K562 (cell line): ENCODE measurements around the gene OXNAD1. TPM values are rescaled to one million over a fixed set of nuclear protein-coding genes. Genes with fewer than 3 reads are reported as not detected.
A peak's percentile ranks its signal among the peaks of the same experiment; 100 is the strongest.

Experiments
- ATAC-seq: fragments of 200-7000 bp; cut with Tn5 transposase; 3 replicates; pipeline ENCODE4 v1.9.1; 2020; ENCODE audit warnings: moderate library complexity
- BruUV-seq: library from RNA; stranded (reverse); fragments of 400-500 nt; replicated peaks from 2 replicates; lab custom pipeline; 2021; lab: Mats Ljungman, UMichigan
- CTCF ChIA-PET: fragments of 300-600 bp; formaldehyde crosslinking; extraction: SDS; loops from one replicate; lab custom pipeline; 2021; ENCODE audit warnings: low intra/inter-chr PET ratio; lab: Yijun Ruan, JAX
- POLR2A ChIA-PET: fragments of 300-600, 350-650 bp; sonication (Branson Sonifier 250); formaldehyde crosslinking; extraction: SDS; loops from one replicate; lab custom pipeline; 2021; ENCODE audit warnings: antibody characterized with exemption, inconsistent platforms; lab: Yijun Ruan, JAX
- DNase-seq, 4 experiments: peaks; one replicate each; pipeline versions ENCODE4 v3.0.0 to v3.0.0-alpha.2; 2011 to 2018; ENCODE audit warnings: low spot score in 3 of 4, mixed read lengths in 3 of 4; ENCODE audit errors: extremely low read depth in 1 of 4
- FAIRE-seq: peaks from 2 replicates; lab custom pipeline; 2011; peaks lifted over from hg19 to GRCh38; lab: Jason Lieb, UNC
- H2AFZ ChIP-seq: 2 replicates; pipeline ENCODE4 v1.6.0; 2011; ENCODE audit warnings: low read depth, low read length, control low read depth, inconsistent platforms
- H3K27ac ChIP-seq: fragments of 200-600 bp; 3 replicates; pipeline ENCODE4 v1.8.0; 2011; ENCODE audit warnings: low read depth, mild to moderate bottlenecking, control low read depth, inconsistent platforms, low read length, moderate library complexity, mixed read lengths; ENCODE audit errors: extremely low read depth
- H3K27me3 ChIP-seq, 2 experiments: fragments of 300-600 bp in 1 of 2; 2 replicates in 1 of 2; 3 replicates in 1 of 2; pipeline versions ENCODE4 v1.6.0 to v1.8.0; 2011; ENCODE audit warnings: inconsistent platforms in 2 of 2, low read length in 2 of 2, mild to moderate bottlenecking in 1 of 2, mixed read lengths in 1 of 2, moderate library complexity in 1 of 2; ENCODE audit not compliant: control insufficient read depth in 2 of 2, insufficient read depth in 2 of 2
- H3K36me3 ChIP-seq: fragments of 300-600 bp; 3 replicates; pipeline ENCODE4 v1.8.0; 2011; ENCODE audit warnings: mild to moderate bottlenecking, low read length, inconsistent platforms; ENCODE audit not compliant: control insufficient read depth, insufficient read depth
- H3K4me1 ChIP-seq, 2 experiments: fragments of 200-600 bp in 1 of 2; replicated peaks in 1 of 2; 2 replicates in 1 of 2; 3 replicates in 1 of 2; pipeline versions ENCODE4 v1.5.1 to v1.8.0; 2011; ENCODE audit warnings: inconsistent platforms in 2 of 2, low read length in 2 of 2, mild to moderate bottlenecking in 1 of 2, mixed read lengths in 1 of 2, moderate library complexity in 1 of 2; ENCODE audit not compliant: control insufficient read depth in 2 of 2, insufficient read depth in 2 of 2
- H3K4me2 ChIP-seq: 2 replicates; pipeline ENCODE4 v1.6.1; 2011; ENCODE audit warnings: low read length, control low read depth, inconsistent platforms, mixed read lengths; ENCODE audit not compliant: insufficient read depth
- H3K4me3 ChIP-seq: fragments of 200-600 bp; sonication (generic), shearing (Covaris generic); 2 replicates; pipeline ENCODE4 v1.5.1; 2016; ENCODE audit warnings: control low read depth, inconsistent platforms
- H3K79me2 ChIP-seq: fragments of 200-600 bp; 3 replicates; pipeline ENCODE4 v1.8.0; 2011; ENCODE audit warnings: low read length, inconsistent platforms; ENCODE audit not compliant: control insufficient read depth, insufficient read depth
- H3K9ac ChIP-seq, 2 experiments: 2 replicates each; pipeline versions ENCODE4 v1.6.0 to v1.6.1; 2011; ENCODE audit warnings: low read depth in 2 of 2, low read length in 2 of 2, control low read depth in 1 of 2, inconsistent platforms in 1 of 2, mild to moderate bottlenecking in 1 of 2, mixed read lengths in 1 of 2; ENCODE audit not compliant: insufficient read depth in 1 of 2
- H3K9me1 ChIP-seq: one replicate; pipeline ENCODE4 v1.6.0; 2011; ENCODE audit warnings: inconsistent platforms, mild to moderate bottlenecking, low read length, moderate library complexity; ENCODE audit not compliant: control insufficient read depth, insufficient read depth
- H3K9me3 ChIP-seq: replicated peaks from 2 replicates; pipeline ENCODE4 v1.5.1; 2011; ENCODE audit warnings: low read depth, low read length, inconsistent platforms; ENCODE audit not compliant: control insufficient read depth, insufficient read depth
- H4K20me1 ChIP-seq: replicated peaks from 2 replicates; pipeline ENCODE4 v1.6.1; 2011; ENCODE audit warnings: low read length, inconsistent platforms, mixed read lengths; ENCODE audit not compliant: control insufficient read depth, insufficient read depth
- ATF4 ChIP-seq: fragments of 450-650 bp; formaldehyde crosslinking; IDR thresholded peaks from 2 replicates; pipeline ENCODE4 v1.4.0; 2022; ENCODE audit warnings: mild to moderate bottlenecking, moderate library complexity
- CBFA2T3 ChIP-seq: fragments of 450-650 bp; IDR thresholded peaks from 2 replicates; pipeline ENCODE4 v1.6.1; 2017
- ELF2 ChIP-seq: fragments of 250-450 bp; sonication (Bioruptor Pico); IDR thresholded peaks from 2 replicates; pipeline ENCODE4 v1.5.0; 2021; ENCODE audit warnings: mild to moderate bottlenecking
- GMEB1 ChIP-seq: fragments of 250-450 bp; sonication (Bioruptor Pico); IDR thresholded peaks from 2 replicates; pipeline ENCODE4 v1.4.0; 2020; ENCODE audit warnings: mild to moderate bottlenecking
- HOMEZ ChIP-seq: fragments of 250-450 bp; sonication (Bioruptor Pico); IDR thresholded peaks from 2 replicates; pipeline ENCODE4 v1.4.0; 2020; ENCODE audit warnings: mild to moderate bottlenecking, moderate library complexity
- LEF1 ChIP-seq: fragments of 450-650 bp; IDR thresholded peaks from 2 replicates; pipeline ENCODE4 v1.6.1; 2016; ENCODE audit warnings: mild to moderate bottlenecking
- NCOA4 ChIP-seq: fragments of 450-650 bp; IDR thresholded peaks from 2 replicates; pipeline ENCODE4 v1.6.1; 2018; ENCODE audit warnings: mild to moderate bottlenecking; ENCODE audit not compliant: partially characterized antibody
- PKNOX1 ChIP-seq: fragments of 450-650 bp; IDR thresholded peaks from 2 replicates; pipeline ENCODE4 v1.6.1; 2016
- PTRF ChIP-seq: fragments of 450-650 bp; IDR thresholded peaks from 2 replicates; pipeline ENCODE4 v1.6.1; 2016; ENCODE audit warnings: mild to moderate bottlenecking, missing genetic modification characterization, missing compliant biosample characterization
- RBM22 ChIP-seq: fragments of 200-400 bp; formaldehyde crosslinking; IDR thresholded peaks from 2 replicates; pipeline ENCODE4 v1.6.1; 2018; ENCODE audit warnings: low read length, low read depth; ENCODE audit not compliant: poor library complexity, severe bottlenecking
- RREB1 ChIP-seq: fragments of 250-450 bp; sonication (Bioruptor Pico); IDR thresholded peaks from 2 replicates; pipeline ENCODE4 v1.4.0; 2020
- SLC30A9 ChIP-seq: fragments of 250-450 bp; sonication (Bioruptor Pico); IDR thresholded peaks from 2 replicates; pipeline ENCODE4 v1.8.0; 2022; ENCODE audit warnings: mild to moderate bottlenecking, moderate library complexity
- WGBS: fragments of 100-300 bp; shearing (Covaris generic); methylation state at CpG from one replicate; pipeline ENCODE4 v1.1.6; 2016; ENCODE audit warnings: low coverage, mixed read lengths; ENCODE audit not compliant: insufficient coverage; ENCODE audit errors: missing lambda C conversion rate; 5-methylcytosine and 5-hydroxymethylcytosine counted together
- in situ Hi-C: fragments of 300-500 bp; cut with MboI; formaldehyde crosslinking; loops from 4 replicates; pipeline ENCODE4 v1.15.0; 2018; ENCODE audit warnings: inconsistent platforms, mixed read lengths
- intact Hi-C: fragments of 100-400 bp; cut with micrococcal nuclease; formaldehyde crosslinking; loops from 2 replicates; pipeline ENCODE4 v1.14.2; 2022
- polyA plus RNA-seq, 8 experiments: library from polyadenylated mRNA; depleted of rRNA in 4 of 8; stranded (reverse) in 5 of 8; unstranded in 3 of 8; fragments of >200 nt; fragmentation: Nextera tagmentation in 2 of 8; fragmentation: Illumina TruSeq in 1 of 8; extraction: Ambion mirVana in 2 of 8; extraction: Trizol in 1 of 8; gene quantifications; 2 replicates each; pipeline versions ENCODE4 v1.2.1 to v1.2.3, GENCODE V29; 2011 to 2014; ENCODE audit warnings: inconsistent platforms in 1 of 8, missing spikeins in 1 of 8
- total RNA-seq, 7 experiments: library from RNA; depleted of rRNA in 6 of 7; stranded (reverse); fragments of >200 nt in 6 of 7; fragmentation: Illumina TruSeq in 2 of 7; extraction: Trizol in 2 of 7; gene quantifications; 2 replicates each; pipeline versions ENCODE4 v1.2.1 to v1.2.3, GENCODE V29; 2011 to 2021; ENCODE audit warnings: low replicate concordance in 1 of 7

Gene OXNAD1
- total and polyA plus RNA-seq, 9 of the 15 experiments (the other 6 are each of a cell fraction or from before 2014, with no cell fraction given), result 12.8 to 44.4 (median 41.1) TPM

- in situ Hi-C loops (no loop called here), intact Hi-C loops (no loop called here)
- Histone ChIP-seq H3K27ac (no peak overlapping the region), H3K36me3 (peaks cover 91% of the 10 kb centered on the region), H3K79me2 (peaks cover 4% of the 10 kb centered on the region; the same call in 1 of the 3 replicates), H4K20me1 (peaks cover 14% of the 10 kb centered on the region), H3K4me1 (peaks cover 9 to 43% of the 10 kb centered on the region in 2 experiments), H3K9ac (no peak overlapping the region), H2AFZ (no peak overlapping the region), H3K9me3 (no peaks in the 10 kb centered on the region), H3K9me1 (peaks cover 4% of the 10 kb centered on the region), H3K4me3 (no peak overlapping the region), H3K4me2 (no peak overlapping the region), H3K27me3 (no peaks in the 10 kb centered on the region)
- ChIA-PET CTCF (no interaction called here), POLR2A (interaction anchor here (1.1 kb wide), 1 partner anchor 12 kb away, joined by 4 read pairs; no protein-coding TSS in a partner anchor)
- BruUV-seq, result no TSS peak
- ATAC-seq (no peak), DNase-seq (no peak), FAIRE-seq (peak; percentile 40)
- 11% methylated on average over 2 of the region's 2 CpGs for WGBS
- TF ChIP-seq PKNOX1 (peak; percentile 33; the same call in 1 of the 2 replicates), GMEB1 (CRISPR knock-in tag) (no peak), LEF1 (no peak), SLC30A9 (CRISPR knock-in tag) (no peak), ATF4 (no peak), NCOA4 (no peak), RREB1 (CRISPR knock-in tag) (no peak), ELF2 (CRISPR knock-in tag) (no peak), PTRF (no peak), CBFA2T3 (peak; percentile 48), HOMEZ (CRISPR knock-in tag) (no peak), RBM22 (no peak)
These were observed 35.3 kb downstream of the OXNAD1 start for GRCh38 chr3:16300307-16300706.
